K562 (cell line): Measurements from ENCODE around the gene CDK4. TPM values are rescaled to one million over a fixed set of nuclear protein-coding genes. Genes with fewer than 3 reads are reported as not detected.

Experiments used
- ATAC-seq: fragments of 200-7000 bp; cut with Tn5 transposase; 3 replicates; pipeline ENCODE4 v1.9.1; 2020; ENCODE audit warnings: moderate library complexity
- BruUV-seq: library from RNA; stranded (reverse); fragments of 400-500 nt; replicated peaks from 2 replicates; lab custom pipeline; 2021; lab: Mats Ljungman, UMichigan
- CTCF ChIA-PET: fragments of 300-600 bp; formaldehyde crosslinking; extraction: SDS; loops from one replicate; lab custom pipeline; 2021; ENCODE audit warnings: low intra/inter-chr PET ratio; lab: Yijun Ruan, JAX
- POLR2A ChIA-PET: fragments of 300-600, 350-650 bp; sonication (Branson Sonifier 250); formaldehyde crosslinking; extraction: SDS; loops from one replicate; lab custom pipeline; 2021; ENCODE audit warnings: antibody characterized with exemption, inconsistent platforms; lab: Yijun Ruan, JAX
- DNase-seq, 4 experiments: peaks; one replicate each; pipeline versions ENCODE4 v3.0.0 to v3.0.0-alpha.2; 2011 to 2018; ENCODE audit warnings: low spot score in 3 of 4, mixed read lengths in 3 of 4; ENCODE audit errors: extremely low read depth in 1 of 4
- FAIRE-seq: peaks from 2 replicates; lab custom pipeline; 2011; peaks lifted over from hg19 to GRCh38; lab: Jason Lieb, UNC
- H2AFZ ChIP-seq: 2 replicates; pipeline ENCODE4 v1.6.0; 2011; ENCODE audit warnings: low read depth, low read length, control low read depth, inconsistent platforms
- H3K27ac ChIP-seq: fragments of 200-600 bp; 3 replicates; pipeline ENCODE4 v1.8.0; 2011; ENCODE audit warnings: low read depth, mild to moderate bottlenecking, control low read depth, inconsistent platforms, low read length, moderate library complexity, mixed read lengths; ENCODE audit errors: extremely low read depth
- H3K27me3 ChIP-seq, 2 experiments: fragments of 300-600 bp in 1 of 2; 2 replicates in 1 of 2; 3 replicates in 1 of 2; pipeline versions ENCODE4 v1.6.0 to v1.8.0; 2011; ENCODE audit warnings: inconsistent platforms in 2 of 2, low read length in 2 of 2, mild to moderate bottlenecking in 1 of 2, mixed read lengths in 1 of 2, moderate library complexity in 1 of 2; ENCODE audit not compliant: control insufficient read depth in 2 of 2, insufficient read depth in 2 of 2
- H3K36me3 ChIP-seq: fragments of 300-600 bp; 3 replicates; pipeline ENCODE4 v1.8.0; 2011; ENCODE audit warnings: mild to moderate bottlenecking, low read length, inconsistent platforms; ENCODE audit not compliant: control insufficient read depth, insufficient read depth
- H3K4me1 ChIP-seq, 2 experiments: fragments of 200-600 bp in 1 of 2; replicated peaks in 1 of 2; 2 replicates in 1 of 2; 3 replicates in 1 of 2; pipeline versions ENCODE4 v1.5.1 to v1.8.0; 2011; ENCODE audit warnings: inconsistent platforms in 2 of 2, low read length in 2 of 2, mild to moderate bottlenecking in 1 of 2, mixed read lengths in 1 of 2, moderate library complexity in 1 of 2; ENCODE audit not compliant: control insufficient read depth in 2 of 2, insufficient read depth in 2 of 2
- H3K4me2 ChIP-seq: 2 replicates; pipeline ENCODE4 v1.6.1; 2011; ENCODE audit warnings: low read length, control low read depth, inconsistent platforms, mixed read lengths; ENCODE audit not compliant: insufficient read depth
- H3K4me3 ChIP-seq: fragments of 200-600 bp; sonication (generic), shearing (Covaris generic); 2 replicates; pipeline ENCODE4 v1.5.1; 2016; ENCODE audit warnings: control low read depth, inconsistent platforms
- H3K79me2 ChIP-seq: fragments of 200-600 bp; 3 replicates; pipeline ENCODE4 v1.8.0; 2011; ENCODE audit warnings: low read length, inconsistent platforms; ENCODE audit not compliant: control insufficient read depth, insufficient read depth
- H3K9ac ChIP-seq, 2 experiments: 2 replicates each; pipeline versions ENCODE4 v1.6.0 to v1.6.1; 2011; ENCODE audit warnings: low read depth in 2 of 2, low read length in 2 of 2, control low read depth in 1 of 2, inconsistent platforms in 1 of 2, mild to moderate bottlenecking in 1 of 2, mixed read lengths in 1 of 2; ENCODE audit not compliant: insufficient read depth in 1 of 2
- H3K9me1 ChIP-seq: one replicate; pipeline ENCODE4 v1.6.0; 2011; ENCODE audit warnings: inconsistent platforms, mild to moderate bottlenecking, low read length, moderate library complexity; ENCODE audit not compliant: control insufficient read depth, insufficient read depth
- H3K9me3 ChIP-seq: replicated peaks from 2 replicates; pipeline ENCODE4 v1.5.1; 2011; ENCODE audit warnings: low read depth, low read length, inconsistent platforms; ENCODE audit not compliant: control insufficient read depth, insufficient read depth
- H4K20me1 ChIP-seq: replicated peaks from 2 replicates; pipeline ENCODE4 v1.6.1; 2011; ENCODE audit warnings: low read length, inconsistent platforms, mixed read lengths; ENCODE audit not compliant: control insufficient read depth, insufficient read depth
- CSDE1 ChIP-seq, 2 experiments: fragments of 450-650 bp; IDR thresholded peaks; 2 replicates each; pipeline ENCODE4 v1.6.1; 2016; ENCODE audit warnings: mild to moderate bottlenecking in 1 of 2
- EHMT2 ChIP-seq: fragments of 450-650 bp; IDR thresholded peaks from 2 replicates; pipeline ENCODE4 v1.6.1; 2018; ENCODE audit warnings: antibody characterized with exemption
- ELF1 ChIP-seq: fragments of 200-800 bp; sonication (Bioruptor generic); IDR thresholded peaks from 2 replicates; pipeline ENCODE4 v1.6.1; 2016; ENCODE audit warnings: missing genetic modification characterization, missing compliant biosample characterization
- HOXB6 ChIP-seq: fragments of 250-450 bp; sonication (Bioruptor Pico); IDR thresholded peaks from 2 replicates; pipeline ENCODE4 v1.5.1; 2022; ENCODE audit warnings: mild to moderate bottlenecking, borderline replicate concordance
- KLF10 ChIP-seq: fragments of 250-450 bp; sonication (Bioruptor Pico); IDR thresholded peaks from 2 replicates; pipeline ENCODE4 v1.6.1; 2021; ENCODE audit warnings: matching md5 sums
- MBD2 ChIP-seq: sonication (generic); IDR thresholded peaks from 2 replicates; pipeline ENCODE4 v1.6.1; 2016; ENCODE audit warnings: low read depth, borderline replicate concordance
- MCM2 ChIP-seq: fragments of 450-650 bp; IDR thresholded peaks from 2 replicates; pipeline ENCODE4 v1.6.1; 2017; ENCODE audit warnings: low read depth, mild to moderate bottlenecking
- MTA2 ChIP-seq: fragments of 450-650 bp; IDR thresholded peaks from 2 replicates; pipeline ENCODE4 v1.6.1; 2016; ENCODE audit warnings: low read depth
- NR2F6 ChIP-seq: fragments of 450-650 bp; formaldehyde crosslinking; IDR thresholded peaks from 2 replicates; pipeline ENCODE4 v1.4.0; 2020; ENCODE audit warnings: mild to moderate bottlenecking
- NR3C1 ChIP-seq: sonication (generic); formaldehyde crosslinking; IDR thresholded peaks from 2 replicates; pipeline ENCODE4 v1.8.1; 2022; ENCODE audit warnings: missing genetic modification reagents
- PHB ChIP-seq: fragments of 250-450 bp; sonication (Bioruptor Pico); IDR thresholded peaks from 2 replicates; pipeline ENCODE4 v1.5.0; 2021
- PHF8 ChIP-seq: fragments of 200-600 bp; sonication (generic); IDR thresholded peaks from 2 replicates; pipeline ENCODE4 v1.6.1; 2012; ENCODE audit warnings: mixed run types, mild to moderate bottlenecking, inconsistent platforms, low read length, moderate library complexity, borderline replicate concordance
- POLR2AphosphoS5 ChIP-seq: IDR thresholded peaks from 2 replicates; pipeline ENCODE4 v1.6.1; 2011; ENCODE audit warnings: mild to moderate bottlenecking, low read depth, low read length, moderate library complexity; ENCODE audit not compliant: control insufficient read depth, insufficient read depth
- RCOR1 ChIP-seq, 2 experiments: IDR thresholded peaks; 2 replicates each; pipeline ENCODE4 v1.6.1; 2012; ENCODE audit warnings: low read depth in 2 of 2, low read length in 2 of 2, borderline replicate concordance in 1 of 2, improper control_type of control experiment in 1 of 2
- RFX1 ChIP-seq: fragments of 450-650 bp; IDR thresholded peaks from 2 replicates; pipeline ENCODE4 v1.6.1; 2016; ENCODE audit warnings: mild to moderate bottlenecking, moderate library complexity
- ZNF408 ChIP-seq: fragments of 250-450 bp; sonication (Bioruptor Pico); IDR thresholded peaks from 2 replicates; pipeline ENCODE4 v1.4.0; 2020; ENCODE audit warnings: low read depth, mild to moderate bottlenecking, moderate library complexity
- ZNF764 ChIP-seq: fragments of 250-450 bp; sonication (Bioruptor Pico); IDR thresholded peaks from 2 replicates; pipeline ENCODE4 v1.4.0; 2020; ENCODE audit warnings: low read depth, mild to moderate bottlenecking, moderate library complexity
- WGBS: fragments of 100-300 bp; shearing (Covaris generic); methylation state at CpG from one replicate; pipeline ENCODE4 v1.1.6; 2016; ENCODE audit warnings: low coverage, mixed read lengths; ENCODE audit not compliant: insufficient coverage; ENCODE audit errors: missing lambda C conversion rate; 5-methylcytosine and 5-hydroxymethylcytosine counted together
- in situ Hi-C: fragments of 300-500 bp; cut with MboI; formaldehyde crosslinking; loops from 4 replicates; pipeline ENCODE4 v1.15.0; 2018; ENCODE audit warnings: inconsistent platforms, mixed read lengths
- intact Hi-C: fragments of 100-400 bp; cut with micrococcal nuclease; formaldehyde crosslinking; loops from 2 replicates; pipeline ENCODE4 v1.14.2; 2022
- polyA plus RNA-seq, 8 experiments: library from polyadenylated mRNA; depleted of rRNA in 4 of 8; stranded (reverse) in 5 of 8; unstranded in 3 of 8; fragments of >200 nt; fragmentation: Nextera tagmentation in 2 of 8; fragmentation: Illumina TruSeq in 1 of 8; extraction: Ambion mirVana in 2 of 8; extraction: Trizol in 1 of 8; gene quantifications; 2 replicates each; pipeline versions ENCODE4 v1.2.1 to v1.2.3, GENCODE V29; 2011 to 2014; ENCODE audit warnings: inconsistent platforms in 1 of 8, missing spikeins in 1 of 8
- total RNA-seq, 7 experiments: library from RNA; depleted of rRNA in 6 of 7; stranded (reverse); fragments of >200 nt in 6 of 7; fragmentation: Illumina TruSeq in 2 of 7; extraction: Trizol in 2 of 7; gene quantifications; 2 replicates each; pipeline versions ENCODE4 v1.2.1 to v1.2.3, GENCODE V29; 2011 to 2021; ENCODE audit warnings: low replicate concordance in 1 of 7
- TF ChIP-seq, protein P1 (sequence below), 3 experiments: IDR thresholded peaks in 2 of 3; conservative IDR thresholded peaks in 1 of 3; 2 replicates each; pipeline ENCODE4 v1.5.1; 2011 to 2012; ENCODE audit warnings: low read length in 3 of 3, mild to moderate bottlenecking in 3 of 3, control low read depth in 2 of 3, improper control_type of control experiment in 1 of 3, inconsistent platforms in 1 of 3, low read depth in 1 of 3, mixed read lengths in 1 of 3, moderate library complexity in 1 of 3; ENCODE audit not compliant: insufficient read depth in 2 of 3
- TF ChIP-seq, protein P2 (sequence below): fragments of 250-450 bp; sonication (Bioruptor Pico); IDR thresholded peaks from 2 replicates; pipeline ENCODE4 v1.8.0; 2021; ENCODE audit warnings: borderline replicate concordance, mild to moderate bottlenecking, moderate library complexity; ENCODE audit not compliant: poor library complexity, severe bottlenecking
- TF ChIP-seq, protein P3 (sequence below): fragments of 200-400 bp; formaldehyde crosslinking; IDR thresholded peaks from 2 replicates; pipeline ENCODE4 v1.6.1; 2017; ENCODE audit warnings: mild to moderate bottlenecking, low read depth, low read length, moderate library complexity

The CDK4 gene
- total and polyA plus RNA-seq, 9 of the 15 experiments (the other 6 are each of a cell fraction or from before 2014, with no cell fraction given), result 37.8 to 436 (median 238) TPM

DNA sequence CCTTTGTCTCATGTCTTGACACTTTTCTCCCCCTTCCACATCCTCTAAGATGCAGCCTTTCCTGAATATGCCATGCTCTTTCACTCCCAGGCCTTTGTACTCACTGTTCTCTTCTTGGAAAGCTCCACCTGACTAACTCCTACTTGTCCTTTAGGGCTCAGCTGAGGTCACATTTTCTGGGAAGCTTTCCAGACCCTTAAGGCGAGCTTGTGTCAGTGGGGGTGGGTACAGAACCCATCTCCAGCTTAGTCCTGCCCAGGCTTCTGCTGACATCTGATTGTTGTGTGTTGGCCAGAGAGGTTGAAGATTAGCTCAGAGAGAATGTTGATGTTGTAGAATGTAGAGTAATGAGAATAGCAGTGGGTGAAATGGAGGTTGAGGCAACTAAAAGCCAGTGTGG lies 27.6 kb upstream of the CDK4 start:
- no TSS peak for BruUV-seq
- Histone ChIP-seq H3K4me3 (no peak overlapping the region), H3K9me1 (no peaks in the 10 kb centered on the region), H2AFZ (no peak overlapping the region), H3K36me3 (peaks cover 30% of the 10 kb centered on the region), H3K9me3 (no peaks in the 10 kb centered on the region), H3K4me2 (no peak overlapping the region), H3K27me3 (no peaks in the 10 kb centered on the region), H3K27ac (no peak overlapping the region), H3K4me1 (peaks cover 8 to 12% of the 10 kb centered on the region in 2 experiments; a peak in 4 of 5 replicates), H4K20me1 (no peaks in the 10 kb centered on the region), H3K79me2 (peaks cover 22% of the 10 kb centered on the region), H3K9ac (0 out of 4 replicates have a peak overlapping the region, but pooled peaks of 1 of the 2 experiments have one; percentile 48)
- ATAC-seq (no peak), FAIRE-seq (no peak), DNase-seq (no peak)
- ChIA-PET POLR2A (interaction anchor here (0.7 to 1.3 kb wide), 3 partner anchors 9 to 23 kb away, joined by 3 to 4 read pairs (median 3); no protein-coding TSS in a partner anchor), CTCF (no interaction called here)
- in situ Hi-C loops (no loop called here), intact Hi-C loops (no loop called here)
- WGBS, result 50% methylated on average over 1 of the region's 1 CpG
- TF ChIP-seq RCOR1 (IDR thresholded peaks at IDR 0.05; ENCODE audit: borderline replicate concordance in 1 of 2, low read depth in 2 of 2, low read length in 2 of 2) (no peak), NR2F6 (CRISPR knock-in tag) (no peak), PHF8 (no peak), NR3C1 (CRISPR knock-in tag) (no peak), POLR2AphosphoS5 (no peak), RFX1 (no peak), MBD2 (no peak), ZNF764 (no peak), KLF10 (no peak), MTA2 (no peak), ELF1 (tag) (no peak), PHB (no peak), ZNF408 (no peak), EHMT2 (no peak), MCM2 (no peak), HOXB6 (CRISPR knock-in tag) (no peak), CSDE1 (IDR thresholded peaks at IDR 0.05) (no peak)
- TF ChIP-seq, protein P1, sequence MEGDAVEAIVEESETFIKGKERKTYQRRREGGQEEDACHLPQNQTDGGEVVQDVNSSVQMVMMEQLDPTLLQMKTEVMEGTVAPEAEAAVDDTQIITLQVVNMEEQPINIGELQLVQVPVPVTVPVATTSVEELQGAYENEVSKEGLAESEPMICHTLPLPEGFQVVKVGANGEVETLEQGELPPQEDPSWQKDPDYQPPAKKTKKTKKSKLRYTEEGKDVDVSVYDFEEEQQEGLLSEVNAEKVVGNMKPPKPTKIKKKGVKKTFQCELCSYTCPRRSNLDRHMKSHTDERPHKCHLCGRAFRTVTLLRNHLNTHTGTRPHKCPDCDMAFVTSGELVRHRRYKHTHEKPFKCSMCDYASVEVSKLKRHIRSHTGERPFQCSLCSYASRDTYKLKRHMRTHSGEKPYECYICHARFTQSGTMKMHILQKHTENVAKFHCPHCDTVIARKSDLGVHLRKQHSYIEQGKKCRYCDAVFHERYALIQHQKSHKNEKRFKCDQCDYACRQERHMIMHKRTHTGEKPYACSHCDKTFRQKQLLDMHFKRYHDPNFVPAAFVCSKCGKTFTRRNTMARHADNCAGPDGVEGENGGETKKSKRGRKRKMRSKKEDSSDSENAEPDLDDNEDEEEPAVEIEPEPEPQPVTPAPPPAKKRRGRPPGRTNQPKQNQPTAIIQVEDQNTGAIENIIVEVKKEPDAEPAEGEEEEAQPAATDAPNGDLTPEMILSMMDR (IDR thresholded peaks at IDR 0.05 in 2 of 3, conservative IDR thresholded peaks at IDR 0.05 in 1 of 3; ENCODE audit: insufficient read depth in 2 of 3, low read depth in 1 of 3, low read length in 3 of 3), result no peak
- TF ChIP-seq, protein P2, sequence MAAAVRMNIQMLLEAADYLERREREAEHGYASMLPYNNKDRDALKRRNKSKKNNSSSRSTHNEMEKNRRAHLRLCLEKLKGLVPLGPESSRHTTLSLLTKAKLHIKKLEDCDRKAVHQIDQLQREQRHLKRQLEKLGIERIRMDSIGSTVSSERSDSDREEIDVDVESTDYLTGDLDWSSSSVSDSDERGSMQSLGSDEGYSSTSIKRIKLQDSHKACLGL (CRISPR knock-in tag), result no peak
- TF ChIP-seq, protein P3, sequence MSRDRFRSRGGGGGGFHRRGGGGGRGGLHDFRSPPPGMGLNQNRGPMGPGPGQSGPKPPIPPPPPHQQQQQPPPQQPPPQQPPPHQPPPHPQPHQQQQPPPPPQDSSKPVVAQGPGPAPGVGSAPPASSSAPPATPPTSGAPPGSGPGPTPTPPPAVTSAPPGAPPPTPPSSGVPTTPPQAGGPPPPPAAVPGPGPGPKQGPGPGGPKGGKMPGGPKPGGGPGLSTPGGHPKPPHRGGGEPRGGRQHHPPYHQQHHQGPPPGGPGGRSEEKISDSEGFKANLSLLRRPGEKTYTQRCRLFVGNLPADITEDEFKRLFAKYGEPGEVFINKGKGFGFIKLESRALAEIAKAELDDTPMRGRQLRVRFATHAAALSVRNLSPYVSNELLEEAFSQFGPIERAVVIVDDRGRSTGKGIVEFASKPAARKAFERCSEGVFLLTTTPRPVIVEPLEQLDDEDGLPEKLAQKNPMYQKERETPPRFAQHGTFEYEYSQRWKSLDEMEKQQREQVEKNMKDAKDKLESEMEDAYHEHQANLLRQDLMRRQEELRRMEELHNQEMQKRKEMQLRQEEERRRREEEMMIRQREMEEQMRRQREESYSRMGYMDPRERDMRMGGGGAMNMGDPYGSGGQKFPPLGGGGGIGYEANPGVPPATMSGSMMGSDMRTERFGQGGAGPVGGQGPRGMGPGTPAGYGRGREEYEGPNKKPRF, result no peak
